Mucosa of rectum (tissue), 2 donors: Measurements from ENCODE around the gene ALS2CL.
"Not testable (repeated sequence)": the region's sequence is repeated elsewhere in the genome, so short reads cannot be mapped to it uniquely, and the experiment has no call there.

Experiments used
- H3K27ac ChIP-seq, 2 donors: one replicate each; pipeline ENCODE4 v1.7.0; 2013; ENCODE audit warnings: inconsistent platforms in 2 of 2, low read depth in 2 of 2, low read length in 2 of 2
- H3K27me3 ChIP-seq, 2 donors: one replicate each; pipeline ENCODE4 v1.7.0; 2013; ENCODE audit warnings: low read length in 2 of 2; ENCODE audit not compliant: control insufficient read depth in 2 of 2, insufficient read depth in 2 of 2
- H3K36me3 ChIP-seq, 2 donors: one replicate each; pipeline ENCODE4 v1.7.0; 2013; ENCODE audit warnings: low read length in 2 of 2; ENCODE audit not compliant: control insufficient read depth in 2 of 2, insufficient read depth in 2 of 2
- H3K4me1 ChIP-seq, 2 donors: one replicate each; pipeline ENCODE4 v1.7.0; 2013; ENCODE audit warnings: low read length in 2 of 2, mild to moderate bottlenecking in 1 of 2; ENCODE audit not compliant: control insufficient read depth in 2 of 2, insufficient read depth in 2 of 2
- H3K4me3 ChIP-seq, 2 donors: one replicate each; pipeline ENCODE4 v1.7.0; 2013; ENCODE audit warnings: low read length in 2 of 2
- H3K9ac ChIP-seq, 2 donors: one replicate each; pipeline ENCODE4 v1.7.0; 2013; ENCODE audit warnings: low read length in 2 of 2, low read depth in 1 of 2, mild to moderate bottlenecking in 1 of 2
- H3K9me3 ChIP-seq, 2 donors: one replicate each; pipeline ENCODE4 v1.7.0; 2013; ENCODE audit warnings: low read length in 2 of 2; ENCODE audit not compliant: control insufficient read depth in 2 of 2
- donor health status: healthy.
- donor health status: Normal muscosa, but diverticular disease.

Gene ALS2CL, protein sequence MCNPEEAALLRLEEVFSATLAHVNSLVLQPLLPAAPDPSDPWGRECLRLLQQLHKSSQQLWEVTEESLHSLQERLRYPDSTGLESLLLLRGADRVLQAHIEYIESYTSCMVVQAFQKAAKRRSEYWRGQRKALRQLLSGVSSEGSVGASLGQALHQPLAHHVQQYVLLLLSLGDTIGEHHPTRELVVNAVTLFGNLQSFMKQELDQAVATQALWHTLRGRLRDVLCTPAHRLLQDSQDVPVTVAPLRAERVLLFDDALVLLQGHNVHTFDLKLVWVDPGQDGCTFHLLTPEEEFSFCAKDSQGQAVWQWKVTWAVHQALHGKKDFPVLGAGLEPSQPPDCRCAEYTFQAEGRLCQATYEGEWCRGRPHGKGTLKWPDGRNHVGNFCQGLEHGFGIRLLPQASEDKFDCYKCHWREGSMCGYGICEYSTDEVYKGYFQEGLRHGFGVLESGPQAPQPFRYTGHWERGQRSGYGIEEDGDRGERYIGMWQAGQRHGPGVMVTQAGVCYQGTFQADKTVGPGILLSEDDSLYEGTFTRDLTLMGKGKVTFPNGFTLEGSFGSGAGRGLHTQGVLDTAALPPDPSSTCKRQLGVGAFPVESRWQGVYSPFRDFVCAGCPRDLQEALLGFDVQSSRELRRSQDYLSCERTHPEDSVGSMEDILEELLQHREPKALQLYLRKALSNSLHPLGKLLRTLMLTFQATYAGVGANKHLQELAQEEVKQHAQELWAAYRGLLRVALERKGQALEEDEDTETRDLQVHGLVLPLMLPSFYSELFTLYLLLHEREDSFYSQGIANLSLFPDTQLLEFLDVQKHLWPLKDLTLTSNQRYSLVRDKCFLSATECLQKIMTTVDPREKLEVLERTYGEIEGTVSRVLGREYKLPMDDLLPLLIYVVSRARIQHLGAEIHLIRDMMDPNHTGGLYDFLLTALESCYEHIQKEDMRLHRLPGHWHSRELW

DNA sequence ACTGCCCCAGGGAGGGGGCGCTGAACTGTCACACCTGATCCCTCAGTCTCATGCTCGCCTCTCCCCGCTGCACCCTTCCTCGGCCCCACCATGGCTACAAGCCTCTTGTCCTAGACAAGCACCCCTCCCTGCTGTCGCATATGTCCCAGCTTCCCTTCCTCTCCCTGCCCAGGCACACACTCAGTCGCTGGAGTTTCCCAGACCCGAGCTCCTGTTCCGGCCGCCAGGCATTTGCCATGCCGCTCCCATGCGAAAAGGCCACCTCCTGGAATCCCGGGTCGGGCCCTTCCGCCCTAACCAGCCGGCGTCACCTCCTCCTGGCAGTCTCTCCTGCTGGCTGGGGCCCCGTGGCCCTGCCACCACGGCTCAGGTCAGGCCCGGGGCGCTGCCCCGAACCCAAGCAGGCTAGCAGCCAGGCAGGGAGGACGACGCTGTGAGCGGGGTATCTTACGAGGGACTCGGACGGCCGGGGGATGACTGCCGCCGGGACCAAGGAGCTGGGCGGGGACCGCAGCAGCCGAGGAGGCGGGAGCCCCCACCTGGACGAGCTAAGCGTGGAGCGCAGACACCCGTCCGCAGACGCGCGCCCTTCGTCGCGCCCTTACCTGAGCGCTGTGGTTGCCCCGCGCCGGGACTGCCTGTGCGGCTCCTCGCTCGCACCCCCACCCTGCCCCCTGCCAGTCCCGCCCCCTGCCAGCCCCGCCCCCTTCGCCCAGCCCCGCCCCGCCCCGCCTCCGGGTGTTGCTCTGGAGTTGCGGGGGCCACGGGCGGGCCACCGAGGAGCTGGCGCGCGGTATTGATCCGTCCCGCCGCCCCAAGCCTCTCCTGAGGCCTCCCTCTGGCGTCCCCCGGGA lies at the start of gene ALS2CL:
Gene ALS2CL (minus strand): TSS at position 642 of the 854 bp plus-strand sequence. CDS start 4,239 bp downstream, outside the sequence.
- H3K9me3 ChIP-seq: no peaks in the 10 kb centered on the region
- H3K27ac ChIP-seq: peak within 1 kb of the TSS; percentile 88 to 93
- H3K36me3 ChIP-seq: peaks cover 2 to 3% of the 10 kb centered on the region in 2 donors
- H3K9ac ChIP-seq: peak within 1 kb of the TSS; percentile 91 to 94
- no peaks in the 10 kb centered on the region for H3K27me3 ChIP-seq
- H3K4me3 ChIP-seq: peak within 1 kb of the TSS; percentile 80 to 90
- H3K4me1 ChIP-seq: peaks cover 36 to 38% of the 10 kb centered on the region in 2 donors

DNA sequence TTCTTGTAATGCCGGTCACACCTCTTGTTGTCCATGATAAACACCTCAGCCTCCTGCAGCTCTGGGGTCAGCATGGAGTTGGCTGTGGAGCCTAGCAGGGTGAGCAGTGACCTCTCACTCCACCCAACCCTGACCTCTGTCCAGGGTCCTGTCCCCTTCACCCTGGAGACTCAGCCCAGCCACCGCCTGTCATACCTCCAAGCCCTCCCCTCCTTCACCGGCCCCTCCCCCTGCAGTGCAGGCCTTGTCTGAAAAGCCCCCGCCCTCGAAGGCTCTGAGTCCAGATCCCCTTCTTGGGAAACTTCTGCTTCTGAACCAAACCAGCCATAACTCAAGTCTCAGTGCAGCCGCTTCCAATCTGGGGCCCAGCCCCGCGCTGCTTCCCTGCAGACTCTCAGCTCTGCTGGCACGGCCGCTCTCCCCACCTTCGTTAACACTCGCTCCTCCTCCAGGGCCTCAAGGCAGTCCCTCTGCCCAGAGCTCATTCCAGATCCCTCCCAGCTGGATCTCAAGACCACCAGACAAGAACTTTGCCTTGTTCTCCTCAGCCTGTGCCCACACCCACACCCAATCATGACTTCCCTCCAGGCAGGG lies 49.6 kb upstream of the ALS2CL start:
- Histone ChIP-seq H3K4me3 (no peak overlapping the region), H3K4me1 (no peaks in the 10 kb centered on the region), H3K36me3 (no peaks in the 10 kb centered on the region), H3K9ac (no peak overlapping the region), H3K27me3 (no peaks in the 10 kb centered on the region), H3K27ac (no peak overlapping the region), H3K9me3 (no peaks in the 10 kb centered on the region)

DNA sequence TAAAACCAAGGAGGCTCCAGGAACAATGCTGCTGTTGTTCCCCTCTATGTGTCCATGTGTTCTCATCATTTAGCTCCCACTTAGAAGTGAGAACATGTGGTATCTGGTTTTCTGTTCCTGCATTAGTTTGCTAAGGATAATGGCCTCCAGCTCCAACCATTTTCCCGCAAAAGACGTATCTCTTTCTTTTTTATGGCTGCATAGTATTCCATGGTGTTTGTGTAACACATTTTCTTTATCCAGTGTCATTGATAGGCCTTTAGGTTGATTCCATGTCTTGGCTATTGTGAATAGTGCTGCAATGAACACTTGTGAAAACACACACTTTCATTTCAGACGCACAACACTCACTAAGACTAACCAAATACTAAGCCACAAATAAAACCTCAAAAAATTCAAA lies 46.1 kb upstream of the ALS2CL start:
- H3K27ac ChIP-seq, H3K27me3 ChIP-seq, H3K9ac ChIP-seq, H3K4me3 ChIP-seq, H3K36me3 ChIP-seq, H3K4me1 ChIP-seq, H3K9me3 ChIP-seq: not testable (repeated sequence)

DNA sequence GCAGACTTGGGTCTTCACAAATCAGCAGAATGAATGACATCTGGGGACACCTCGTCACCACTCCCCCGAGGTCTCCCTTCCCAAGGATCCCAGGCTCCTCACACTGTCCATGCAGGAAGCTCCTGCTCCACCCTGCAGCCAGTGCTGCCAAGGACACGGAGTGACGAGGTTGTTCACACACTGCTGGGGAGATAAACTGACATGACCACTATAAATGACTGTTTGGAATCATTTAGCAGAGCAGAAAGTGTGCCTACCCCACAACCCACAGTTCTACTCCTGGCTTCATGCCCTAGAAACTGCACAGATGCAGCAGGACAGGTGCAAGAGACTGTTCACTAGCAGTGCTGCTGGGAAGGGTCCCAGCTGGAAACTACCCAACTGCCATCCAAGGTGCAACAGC lies 43.9 kb upstream of the ALS2CL start:
- no peaks in the 10 kb centered on the region for H3K36me3 ChIP-seq
- no peaks in the 10 kb centered on the region for H3K27me3 ChIP-seq
- no peaks in the 10 kb centered on the region for H3K4me1 ChIP-seq
- no peak overlapping the region for H3K9ac ChIP-seq
- no peaks in the 10 kb centered on the region for H3K9me3 ChIP-seq
- H3K27ac ChIP-seq: no peak overlapping the region
- H3K4me3 ChIP-seq: no peak overlapping the region

DNA sequence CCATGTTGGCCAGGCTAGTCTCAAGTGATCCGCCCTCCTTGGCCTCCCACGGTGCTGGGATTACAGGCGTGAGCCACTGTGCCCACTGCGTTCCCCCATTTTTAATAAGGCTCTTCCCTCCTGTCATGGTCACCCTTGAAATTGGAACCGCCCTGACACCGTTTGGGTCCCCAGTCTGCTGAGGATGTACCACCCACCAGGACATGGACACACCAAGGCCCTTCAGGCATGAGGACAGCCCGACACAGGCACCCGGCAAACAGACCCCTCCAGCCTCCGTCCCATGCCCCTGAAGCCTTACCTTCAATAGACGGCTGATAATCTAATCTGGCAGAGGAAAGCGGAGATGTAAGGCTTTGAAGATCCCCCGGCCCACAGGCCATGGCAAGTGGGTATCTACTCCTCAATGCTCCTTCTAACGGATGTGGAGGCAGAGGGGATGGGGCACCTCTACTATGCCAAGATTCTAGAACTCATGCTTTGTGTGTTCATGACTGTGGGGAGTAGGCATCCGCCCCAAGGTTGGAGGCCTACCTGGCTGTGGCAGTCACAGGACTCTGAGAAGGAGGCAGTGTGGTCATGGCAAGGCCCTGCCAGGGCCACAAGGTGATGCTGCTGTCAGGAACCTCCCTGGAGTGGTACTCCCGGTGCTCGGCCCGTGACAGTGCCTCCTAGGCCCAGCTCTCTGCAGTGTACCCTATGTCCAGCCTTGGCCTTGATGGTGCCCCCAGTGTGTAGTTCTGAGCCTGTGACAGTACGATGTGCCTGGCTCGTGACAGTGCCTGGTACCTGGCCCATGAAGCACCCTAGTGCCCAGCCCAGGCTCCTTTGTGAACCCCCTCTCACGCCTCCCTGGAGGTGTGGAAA lies 42.8 kb upstream of the ALS2CL start:
- no peaks in the 10 kb centered on the region for H3K36me3 ChIP-seq
- no peaks in the 10 kb centered on the region for H3K9me3 ChIP-seq
- no peaks in the 10 kb centered on the region for H3K4me1 ChIP-seq
- H3K9ac ChIP-seq: no peak overlapping the region
- no peaks in the 10 kb centered on the region for H3K27me3 ChIP-seq
- no peak overlapping the region for H3K27ac ChIP-seq
- H3K4me3 ChIP-seq: no peak overlapping the region

DNA sequence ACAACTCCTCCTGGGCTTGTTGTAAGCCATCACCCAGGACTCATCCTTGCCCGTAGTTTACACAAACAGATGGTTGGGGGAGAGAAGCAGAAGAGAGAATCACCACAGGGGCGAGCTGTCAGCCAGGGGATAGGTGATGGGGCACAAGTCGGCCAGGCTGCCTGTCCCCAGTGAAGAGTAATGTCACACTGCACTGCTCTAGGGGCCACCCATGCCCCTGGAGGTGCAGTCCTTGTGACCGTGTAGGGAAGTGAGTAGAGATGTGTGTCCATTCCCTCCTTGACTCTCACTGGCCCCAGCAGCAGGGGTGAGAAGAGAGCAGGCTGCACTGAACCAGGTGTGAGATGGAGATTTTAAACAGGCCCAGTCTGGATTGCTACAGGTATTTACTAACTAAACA lies 41.3 kb upstream of the ALS2CL start:
- Histone ChIP-seq H3K27ac (no peak overlapping the region), H3K4me1 (no peaks in the 10 kb centered on the region)

DNA sequence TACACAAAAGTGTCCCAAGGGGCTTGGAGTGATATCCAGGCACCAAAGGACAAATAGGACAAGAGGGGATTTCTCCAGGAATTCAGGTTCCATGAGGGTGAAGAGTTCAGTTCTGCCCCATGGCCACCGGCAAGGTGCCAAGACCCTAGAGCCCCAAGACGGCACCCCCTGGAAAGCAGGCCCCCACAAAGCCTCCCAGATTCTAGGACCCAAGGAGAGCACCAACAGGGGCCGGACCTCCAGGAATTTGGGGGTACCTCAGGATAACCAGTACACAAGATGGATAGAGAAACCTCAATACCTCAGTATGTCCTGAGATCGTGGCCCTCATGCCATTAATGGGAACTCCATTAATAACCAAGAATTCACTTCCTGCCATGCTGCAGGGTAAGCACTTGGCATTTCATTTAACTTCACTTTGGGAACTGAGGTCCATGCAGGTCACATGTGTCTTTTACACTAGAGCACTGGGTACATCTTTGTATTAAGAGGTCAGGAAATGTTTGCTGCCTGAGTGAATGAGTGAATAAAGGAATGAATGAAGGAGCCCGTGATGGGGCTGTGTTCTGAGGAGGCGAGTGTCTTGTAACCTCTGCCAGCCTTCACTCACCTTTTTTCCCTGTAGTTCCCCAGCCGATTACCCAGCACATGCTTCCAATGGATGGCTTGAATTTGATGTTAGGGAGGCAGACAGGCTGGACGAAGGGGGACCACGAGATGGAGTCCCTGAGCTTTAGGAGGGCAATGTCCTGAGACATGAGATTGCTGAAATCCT lies 39.7 kb upstream of the ALS2CL start:
- Histone ChIP-seq H3K9ac (no peak overlapping the region), H3K27ac (no peak overlapping the region), H3K36me3 (no peaks in the 10 kb centered on the region), H3K27me3 (no peaks in the 10 kb centered on the region), H3K9me3 (no peaks in the 10 kb centered on the region), H3K4me1 (no peaks in the 10 kb centered on the region), H3K4me3 (no peak overlapping the region)

More for the DNA sequence above, 41.3 kb upstream of the ALS2CL start:
- H3K9me3 ChIP-seq: no peaks in the 10 kb centered on the region
- no peaks in the 10 kb centered on the region for H3K27me3 ChIP-seq
- H3K9ac ChIP-seq: no peak overlapping the region
- H3K36me3 ChIP-seq: no peaks in the 10 kb centered on the region
- H3K4me3 ChIP-seq: no peak overlapping the region

DNA sequence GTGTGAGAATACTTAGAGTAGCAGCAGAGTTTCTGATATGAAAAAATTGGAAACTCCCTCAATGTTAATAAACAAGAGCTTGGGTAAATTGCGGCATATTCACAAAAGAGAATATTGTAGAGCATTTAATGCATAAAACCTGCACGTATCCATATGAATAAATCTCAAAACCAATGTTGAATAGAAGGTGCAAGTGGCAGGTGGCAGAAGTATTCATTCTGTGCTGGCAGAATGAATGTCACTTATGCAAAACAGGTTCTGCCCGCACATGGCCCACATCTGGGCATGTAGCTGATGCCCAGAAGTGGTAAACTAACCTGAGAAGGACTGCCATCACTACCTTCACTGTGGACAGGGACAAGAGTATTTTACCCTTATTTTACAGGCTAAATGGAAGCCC lies 38.3 kb upstream of the ALS2CL start:
- Histone ChIP-seq H3K27me3 (no peaks in the 10 kb centered on the region), H3K9me3 (no peaks in the 10 kb centered on the region), H3K9ac (no peak overlapping the region), H3K4me3 (no peak overlapping the region), H3K4me1 (no peaks in the 10 kb centered on the region), H3K27ac (no peak overlapping the region), H3K36me3 (no peaks in the 10 kb centered on the region)
